ENCODE data around the gene G0S2.

G0S2 gene

GRCh38 chr1:209648346-209648745 is 26.9 kb upstream of the G0S2 start:
- H3K4me3 ChIP-seq (replicated peaks; ENCODE audit: insufficient read depth, low read length): no peak overlapping the region
- DNase-seq (ENCODE audit: low read depth in 1 of 2, low spot score in 1 of 2): no peak
- no peaks in the 10 kb centered on the region for H3K27me3 ChIP-seq (ENCODE audit: insufficient read depth, poor library complexity, severe bottlenecking)
- no peak overlapping the region for H3K27ac ChIP-seq (replicated peaks)
- TF ChIP-seq CTCF (IDR thresholded peaks at IDR 0.05; ENCODE audit: insufficient read depth, low read length) (no peak), REST (IDR thresholded peaks at IDR 0.05; ENCODE audit: insufficient replicate concordance, low read depth) (no peak), GABPA (IDR thresholded peaks at IDR 0.05; ENCODE audit: low read depth) (no peak), SPI1 (IDR thresholded peaks at IDR 0.05; ENCODE audit: borderline replicate concordance, low read depth) (no peak), POLR2AphosphoS5 (IDR thresholded peaks at IDR 0.05; ENCODE audit: low read depth) (no peak)

GRCh38 chr1:209648931-209649776 is 26.1 kb upstream of the G0S2 start:
- H3K27ac ChIP-seq (replicated peaks): no peak overlapping the region
- DNase-seq (ENCODE audit: low read depth in 1 of 2, low spot score in 1 of 2): peak; percentile 50 to 77
- no peaks in the 10 kb centered on the region for H3K27me3 ChIP-seq (ENCODE audit: insufficient read depth, poor library complexity, severe bottlenecking)
- no peak overlapping the region for H3K4me3 ChIP-seq (replicated peaks; ENCODE audit: insufficient read depth, low read length)
- TF ChIP-seq SPI1 (IDR thresholded peaks at IDR 0.05; ENCODE audit: borderline replicate concordance, low read depth) (peak; percentile 68), CTCF (IDR thresholded peaks at IDR 0.05; ENCODE audit: insufficient read depth, low read length) (no peak)

GRCh38 chr1:209650454-209650853 is 24.8 kb upstream of the G0S2 start:
- Histone ChIP-seq H3K4me3 (replicated peaks; ENCODE audit: insufficient read depth, low read length) (no peak overlapping the region), H3K27ac (replicated peaks) (peak overlapping the region; percentile 47), H3K27me3 (ENCODE audit: insufficient read depth, poor library complexity, severe bottlenecking) (no peaks in the 10 kb centered on the region)
- DNase-seq (ENCODE audit: low read depth in 1 of 2, low spot score in 1 of 2): peak in 1 of 2 experiments; percentile 83
- TF ChIP-seq POLR2AphosphoS5 (IDR thresholded peaks at IDR 0.05; ENCODE audit: low read depth) (peak; percentile 73), SPI1 (IDR thresholded peaks at IDR 0.05; ENCODE audit: borderline replicate concordance, low read depth) (peak; percentile 6; the same call in 1 of the 2 replicates), GABPA (IDR thresholded peaks at IDR 0.05; ENCODE audit: low read depth) (no peak), CTCF (IDR thresholded peaks at IDR 0.05; ENCODE audit: insufficient read depth, low read length) (no peak), REST (IDR thresholded peaks at IDR 0.05; ENCODE audit: insufficient replicate concordance, low read depth) (no peak)

Data from HL-60 (cell line).